Right forelimb (tissue), 1 donor: ENCODE measurements around the gene MLXIP.
"Not testable (repeated sequence)": the region's sequence is repeated elsewhere in the genome, so short reads cannot be mapped to it uniquely, and the experiment has no call there.

Source experiments
- DNase-seq: peaks from one replicate; pipeline ENCODE4 v3.0.0-alpha.2; 2018

MLXIP gene

GRCh38 chr12:122097927-122098756, 19.6 kb downstream of the MLXIP start:
- no peak for DNase-seq

GRCh38 chr12:122099280-122099749, 20.8 kb downstream of the MLXIP start:
- DNase-seq, result no peak

GRCh38 chr12:122099856-122100255, 21.3 kb downstream of the MLXIP start:
- no peak for DNase-seq

GRCh38 chr12:122100568-122100967, 22.0 kb downstream of the MLXIP start:
- DNase-seq, result no peak

GRCh38 chr12:122102331-122102730, 23.8 kb downstream of the MLXIP start:
- DNase-seq, result no peak

- DNase-seq, result no peak
These were observed 26.3 kb downstream of the MLXIP start for GRCh38 chr12:122104844-122105243.

- DNase-seq, result not testable (repeated sequence)
These were observed 26.9 kb downstream of the MLXIP start for GRCh38 chr12:122105496-122105895.

GRCh38 chr12:122106843-122107242, 28.3 kb downstream of the MLXIP start:
- DNase-seq, result no peak

- no peak for DNase-seq
These were observed 28.7 kb downstream of the MLXIP start for GRCh38 chr12:122107261-122107660.

- DNase-seq, result no peak
These were observed 32.6 kb downstream of the MLXIP start for GRCh38 chr12:122111089-122111641.

- no peak for DNase-seq
These were observed 38.4 kb downstream of the MLXIP start for GRCh38 chr12:122116707-122117535.

- DNase-seq, result no peak
These were observed 39.4 kb downstream of the MLXIP start for GRCh38 chr12:122117979-122118378.

GRCh38 chr12:122121341-122121740, 42.8 kb downstream of the MLXIP start:
- DNase-seq, result not testable (repeated sequence)

- DNase-seq, result no peak
These were observed 43.2 kb downstream of the MLXIP start for GRCh38 chr12:122121745-122122144.

GRCh38 chr12:122123051-122123760, 44.6 kb downstream of the MLXIP start:
- DNase-seq, result peak; percentile 82

GRCh38 chr12:122123761-122124145, 45.2 kb downstream of the MLXIP start:
- no peak for DNase-seq

GRCh38 chr12:122124370-122124769, 45.8 kb downstream of the MLXIP start:
- DNase-seq, result no peak

GRCh38 chr12:122125452-122126341, 47.1 kb downstream of the MLXIP start:
- no peak for DNase-seq

GRCh38 chr12:122126342-122126635, 47.7 kb downstream of the MLXIP start:
- no peak for DNase-seq

- DNase-seq, result no peak
These were observed 48.4 kb downstream of the MLXIP start for GRCh38 chr12:122126713-122127597.

- DNase-seq, result no peak
These were observed 49.3 kb downstream of the MLXIP start for GRCh38 chr12:122127839-122128238.
